Measurements from ENCODE around the gene CDADC1.
"Not testable (repeated sequence)": the region's sequence is repeated elsewhere in the genome, so short reads cannot be mapped to it uniquely, and the experiment has no call there.

CDADC1 gene

GRCh38 chr13:49319951-49320350 is 72.2 kb downstream of the CDADC1 start:
- DNase-seq = no peak

GRCh38 chr13:49320975-49321374 is 73.2 kb downstream of the CDADC1 start:
- DNase-seq = no peak

- DNase-seq = no peak
Observed at GRCh38 chr13:49322702-49323101, 75.0 kb downstream of the CDADC1 start.

GRCh38 chr13:49323344-49323743 is 75.6 kb downstream of the CDADC1 start:
- DNase-seq = no peak

- no peak for DNase-seq
Observed at GRCh38 chr13:49326222-49326917, 78.6 kb downstream of the CDADC1 start.

GRCh38 chr13:49327145-49327544 is 79.4 kb downstream of the CDADC1 start:
- DNase-seq = not testable (repeated sequence)

GRCh38 chr13:49329831-49330545 is 82.3 kb downstream of the CDADC1 start:
- no peak for DNase-seq

- DNase-seq = no peak
Observed at GRCh38 chr13:49330546-49330864, 82.8 kb downstream of the CDADC1 start.

GRCh38 chr13:49336655-49337054 is 88.9 kb downstream of the CDADC1 start:
- no peak for DNase-seq

- DNase-seq = no peak
Observed at GRCh38 chr13:49340161-49340560, 92.4 kb downstream of the CDADC1 start.

GRCh38 chr13:49341517-49341916 is 93.8 kb downstream of the CDADC1 start:
- DNase-seq = no peak

- DNase-seq = no peak
Observed at GRCh38 chr13:49341941-49342340, 94.2 kb downstream of the CDADC1 start.

- DNase-seq = no peak
Observed at GRCh38 chr13:49342454-49342853, 94.7 kb downstream of the CDADC1 start.

Measured in NCI-H146 (cell line).